Ishikawa (cell line): ENCODE data around the gene PKP1.

Source experiments
- CREB1 ChIP-seq: IDR thresholded peaks from 2 replicates; pipeline ENCODE4 v1.6.1; 2012; ENCODE audit warnings: low read depth
- EGR1 ChIP-seq: IDR thresholded peaks from 2 replicates; pipeline ENCODE4 v1.6.1; 2012
- EP300 ChIP-seq: IDR thresholded peaks from 2 replicates; pipeline ENCODE4 v1.6.1; 2012; ENCODE audit warnings: borderline replicate concordance
- RAD21 ChIP-seq: IDR thresholded peaks from 2 replicates; pipeline ENCODE4 v1.6.1; 2012; ENCODE audit warnings: low read depth
- REST ChIP-seq: IDR thresholded peaks from 2 replicates; pipeline ENCODE4 v1.6.1; 2012; ENCODE audit warnings: low read depth, mild to moderate bottlenecking
- TAF1 ChIP-seq: IDR thresholded peaks from 2 replicates; pipeline ENCODE4 v1.6.1; 2012; ENCODE audit warnings: low read depth, mild to moderate bottlenecking
- TCF12 ChIP-seq: IDR thresholded peaks from 2 replicates; pipeline ENCODE4 v1.6.1; 2012; ENCODE audit warnings: low read depth
- YY1 ChIP-seq: IDR thresholded peaks from 2 replicates; pipeline ENCODE4 v1.6.1; 2012; ENCODE audit warnings: low read depth
- ZBTB7A ChIP-seq: IDR thresholded peaks from 2 replicates; pipeline ENCODE4 v1.6.1; 2012; ENCODE audit warnings: low read depth

GRCh38 chr1:201326710-201327109, 43.4 kb downstream of the PKP1 start:
- no peak for TF ChIP-seq EGR1
- no peak for TF ChIP-seq TAF1
- TF ChIP-seq REST = no peak
- TF ChIP-seq CREB1 = no peak
- no peak for TF ChIP-seq EP300
- no peak for TF ChIP-seq YY1
- no peak for TF ChIP-seq RAD21
- no peak for TF ChIP-seq TCF12
- TF ChIP-seq ZBTB7A = no peak
